Activated CD4-positive, CD25-positive, alpha-beta regulatory T cell treated with anti-CD3 and anti-CD28 coated beads, Interleukin-2, amount 50 U/mL, for 72 hours (primary cell): ENCODE results near the gene CYP1B1.
"Not testable (repeated sequence)": the region's sequence is repeated elsewhere in the genome, so short reads cannot be mapped to it uniquely, and the experiment has no call there.

Experiments
- DNase-seq: peaks from one replicate; pipeline ENCODE4 v3.0.0; 2021

Gene CYP1B1

GRCh38 chr2:38075507-38076151, at the start of gene CYP1B1:
CYP1B1 (minus strand) TSS chr2:38076151; CDS start chr2:38075388, 763 bp downstream.
- no peak for DNase-seq

- DNase-seq: no peak
These were observed 49.1 kb upstream of the CYP1B1 start for GRCh38 chr2:38125007-38125406.

GRCh38 chr2:38123911-38124310, 48.0 kb upstream of the CYP1B1 start:
- no peak for DNase-seq

DNA sequence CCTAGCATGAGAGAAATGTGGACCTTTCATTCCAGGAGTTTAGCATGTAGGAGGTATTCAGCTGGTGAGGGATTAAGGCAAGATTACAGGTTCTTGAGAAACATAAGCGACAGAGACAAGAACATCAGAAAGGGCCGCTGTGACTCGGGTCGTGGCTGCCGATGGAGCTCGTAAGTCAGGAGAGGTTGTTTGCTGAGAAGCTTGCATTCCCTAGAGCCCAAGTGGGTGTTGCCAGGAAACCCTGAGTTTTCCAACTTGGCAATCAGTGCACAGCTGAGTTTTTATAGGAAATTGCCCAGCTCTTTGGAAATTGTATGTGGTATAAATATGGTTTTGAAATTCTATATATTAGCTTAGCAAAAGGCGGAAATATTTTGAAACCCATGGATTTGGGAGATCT, 46.4 kb upstream of the CYP1B1 start:
- DNase-seq: no peak

GRCh38 chr2:38121481-38121880, 45.5 kb upstream of the CYP1B1 start:
- DNase-seq: no peak

DNA sequence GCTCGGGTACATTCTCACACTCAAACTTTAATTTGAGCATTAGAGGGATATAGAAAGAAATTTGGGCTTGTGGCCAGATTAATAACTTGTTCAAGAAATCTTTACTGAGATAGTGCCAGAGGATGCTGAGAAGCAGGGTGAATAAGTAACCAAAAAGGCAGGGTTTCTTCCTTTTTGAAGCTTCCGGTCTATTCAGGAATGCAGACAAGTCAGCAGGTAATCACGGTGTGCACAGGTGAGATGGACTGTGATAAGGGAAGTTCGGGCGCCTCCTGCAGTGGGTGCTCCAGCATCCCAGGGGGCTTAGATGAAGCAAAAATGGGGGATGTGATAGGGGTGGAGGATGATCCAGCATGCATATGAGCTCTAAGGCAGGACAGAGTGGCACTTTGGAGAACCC, 44.9 kb upstream of the CYP1B1 start:
- DNase-seq: no peak

DNA sequence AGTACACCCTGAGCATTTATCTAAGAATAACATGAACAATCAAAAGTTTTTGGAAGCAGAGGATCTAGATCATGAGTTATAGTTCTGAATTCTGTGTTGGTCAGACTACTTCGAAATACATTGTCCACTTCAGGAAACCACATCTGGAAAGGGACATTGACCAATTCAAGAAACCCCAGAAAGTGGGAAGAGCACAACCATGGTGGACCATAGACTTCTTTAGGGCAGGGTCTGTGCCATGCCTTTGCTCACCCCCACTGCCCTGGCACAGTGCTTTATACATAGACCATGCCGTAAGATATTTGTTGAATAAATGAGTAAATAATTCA, 44.3 kb upstream of the CYP1B1 start:
- DNase-seq: no peak

GRCh38 chr2:38116762-38117161, 40.8 kb upstream of the CYP1B1 start:
- DNase-seq: no peak

- peak; percentile 74 for DNase-seq
These were observed 39.5 kb upstream of the CYP1B1 start for GRCh38 chr2:38115216-38116032.

- DNase-seq: no peak
These were observed 38.2 kb upstream of the CYP1B1 start for GRCh38 chr2:38113981-38114708.

GRCh38 chr2:38113051-38113450, 37.1 kb upstream of the CYP1B1 start:
- no peak for DNase-seq

- not testable (repeated sequence) for DNase-seq
These were observed 35.4 kb upstream of the CYP1B1 start for GRCh38 chr2:38111350-38111749.

DNA sequence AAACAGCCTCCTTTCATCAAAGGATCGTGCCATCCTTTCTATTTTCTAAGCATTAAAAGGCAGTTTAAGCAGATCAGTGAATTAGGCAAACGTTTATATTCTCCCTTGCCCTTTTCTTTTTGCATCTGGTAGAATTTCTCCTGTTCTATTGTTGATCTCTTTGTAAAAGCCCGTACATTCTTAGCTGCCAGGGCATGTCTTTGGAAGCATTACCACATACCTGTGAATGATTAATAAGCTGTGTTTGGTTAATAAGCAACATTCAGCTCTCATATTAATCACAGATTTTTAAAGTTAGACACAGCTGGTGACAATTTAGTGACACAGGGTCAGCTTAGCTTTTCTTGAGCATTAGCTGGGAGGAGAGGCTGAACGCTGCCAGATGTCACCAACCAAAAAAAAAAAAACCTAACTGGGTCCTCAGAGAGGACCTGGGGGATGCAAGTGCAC, 33.8 kb upstream of the CYP1B1 start:
- no peak for DNase-seq

DNA sequence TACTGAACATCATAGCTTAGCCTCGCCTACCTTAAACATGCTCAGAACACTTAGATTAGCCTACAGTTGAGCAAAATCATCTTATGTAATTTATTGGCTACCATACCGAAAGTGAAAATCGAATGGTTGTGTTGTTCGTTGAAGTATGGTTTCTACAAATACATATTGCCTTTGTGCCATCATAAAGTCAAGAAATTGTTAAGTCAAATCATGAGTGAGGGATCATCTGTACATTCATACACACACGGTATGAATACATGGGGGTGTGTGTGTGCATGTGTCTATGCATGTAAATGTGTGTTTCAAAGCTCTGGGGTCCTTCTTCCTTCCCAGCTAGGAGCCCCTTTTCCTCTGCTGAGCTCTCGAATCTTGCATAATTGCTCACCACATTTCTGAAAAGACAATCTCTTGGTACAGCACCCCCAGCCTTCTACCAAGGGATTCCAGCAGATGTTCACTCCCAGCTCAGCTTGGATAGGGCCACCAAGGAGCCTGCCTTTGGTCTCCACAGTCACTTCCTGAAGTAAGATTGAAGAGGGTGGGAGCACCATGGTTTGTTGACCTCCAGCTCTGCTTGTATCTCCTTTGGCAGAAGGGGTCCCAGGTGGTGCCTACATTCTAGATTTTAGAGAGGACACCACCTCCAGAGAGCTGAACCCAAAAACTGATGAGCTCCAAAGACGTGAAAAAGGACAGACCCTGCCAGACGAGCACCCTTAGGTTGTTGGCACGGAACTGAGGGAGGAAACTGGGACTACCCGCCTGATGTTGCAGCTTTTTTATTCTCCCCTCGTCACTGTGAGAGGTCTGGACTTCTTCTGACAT, 33.2 kb upstream of the CYP1B1 start:
- no peak for DNase-seq

DNA sequence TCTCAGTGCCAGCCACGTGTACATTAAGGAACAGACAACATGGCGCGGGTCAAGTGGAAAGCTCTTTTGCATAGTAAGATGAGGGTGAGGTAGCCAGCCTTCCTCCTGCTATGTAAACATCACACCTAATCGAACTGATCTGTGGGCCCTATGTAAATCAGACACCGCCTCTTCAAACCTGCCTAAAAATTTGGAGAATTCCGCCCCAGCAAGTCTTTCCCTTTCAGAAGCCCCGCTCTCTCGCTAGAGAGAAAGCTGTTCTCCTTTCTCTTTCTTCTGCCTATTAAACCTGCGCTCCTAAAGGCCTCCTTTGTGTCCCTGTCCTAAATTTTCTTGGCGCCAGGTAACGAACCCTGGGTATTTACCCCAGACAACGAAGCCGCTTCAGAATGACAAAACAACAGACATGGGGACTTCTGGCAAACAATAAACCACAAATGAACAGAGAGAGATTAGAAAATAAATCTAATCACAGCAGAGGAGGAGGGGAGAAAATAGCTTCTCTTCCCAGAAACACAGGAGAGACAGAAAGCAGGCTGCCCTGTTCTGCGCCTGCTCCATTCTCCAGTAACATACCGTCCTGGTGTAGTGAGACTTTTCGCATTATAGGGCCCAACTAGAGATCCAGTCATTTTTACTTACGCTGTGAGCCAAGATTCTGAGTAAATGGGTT, 31.9 kb upstream of the CYP1B1 start:
- no peak for DNase-seq

GRCh38 chr2:38106405-38107094, 30.6 kb upstream of the CYP1B1 start:
- no peak for DNase-seq

DNA sequence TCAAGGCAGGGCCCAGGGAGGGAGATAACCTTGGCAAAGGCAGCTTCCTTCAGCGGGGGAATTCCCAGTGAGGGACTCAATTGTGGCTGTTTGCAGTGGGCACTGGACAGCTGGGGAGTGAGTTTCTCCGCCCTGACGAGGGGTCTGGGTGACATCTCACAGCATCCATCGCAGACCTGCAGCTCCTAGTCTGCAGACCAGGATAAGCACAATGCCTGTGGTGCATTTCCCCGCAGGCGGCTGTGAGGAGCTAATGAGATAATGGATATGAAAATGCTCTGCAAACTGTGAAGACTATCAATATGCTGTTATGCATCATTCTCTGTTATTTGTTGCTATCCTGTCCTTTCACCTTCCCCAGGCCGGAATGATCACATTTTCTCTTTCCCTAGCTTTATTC, 30.0 kb upstream of the CYP1B1 start:
- DNase-seq: no peak

DNA sequence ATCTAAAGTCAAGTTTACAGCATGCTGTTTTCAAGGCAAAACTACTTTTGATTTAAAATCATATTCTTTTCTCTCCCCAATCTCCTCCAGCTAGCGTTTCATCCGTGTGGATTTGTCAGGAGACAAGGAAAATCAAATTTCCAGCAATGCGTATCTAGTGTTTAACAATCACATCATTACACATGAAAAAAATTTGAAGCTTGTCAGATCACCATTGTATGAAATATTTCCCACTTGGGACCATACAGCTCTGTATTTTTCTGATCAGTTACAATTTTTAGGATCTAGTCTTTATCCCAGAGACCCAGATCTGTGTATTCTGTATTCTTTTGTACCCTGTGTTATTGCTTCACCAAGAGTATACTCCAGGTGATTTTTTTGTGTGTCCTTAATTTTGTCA, 28.6 kb upstream of the CYP1B1 start:
- DNase-seq: no peak

- no peak for DNase-seq
These were observed 24.4 kb upstream of the CYP1B1 start for GRCh38 chr2:38100328-38100727.

- no peak for DNase-seq
These were observed 23.4 kb upstream of the CYP1B1 start for GRCh38 chr2:38099099-38100028.
